ENCODE results near the gene TMEM220. TPM values are rescaled to one million over a fixed set of nuclear protein-coding genes. Genes with fewer than 3 reads are reported as not detected.
A peak's percentile ranks its signal among the peaks of the same experiment; 100 is the strongest.

Gene TMEM220
- total and polyA plus RNA-seq, 10 of the 15 experiments (the other 5 are each of a cell fraction or from before 2014, with no cell fraction given) = 0.02 to 0.30 (median 0.06) TPM; not detected in 1

GRCh38 chr17:10697092-10698081 is 32.4 kb downstream of the TMEM220 start, which contains the start of the genes ADPRM and SCO1 (continued):
- TF ChIP-seq E2F8 (IDR thresholded peaks at IDR 0.05; ENCODE audit: low read depth, partially characterized antibody) = peak; percentile 45
- TF ChIP-seq, protein P1, sequence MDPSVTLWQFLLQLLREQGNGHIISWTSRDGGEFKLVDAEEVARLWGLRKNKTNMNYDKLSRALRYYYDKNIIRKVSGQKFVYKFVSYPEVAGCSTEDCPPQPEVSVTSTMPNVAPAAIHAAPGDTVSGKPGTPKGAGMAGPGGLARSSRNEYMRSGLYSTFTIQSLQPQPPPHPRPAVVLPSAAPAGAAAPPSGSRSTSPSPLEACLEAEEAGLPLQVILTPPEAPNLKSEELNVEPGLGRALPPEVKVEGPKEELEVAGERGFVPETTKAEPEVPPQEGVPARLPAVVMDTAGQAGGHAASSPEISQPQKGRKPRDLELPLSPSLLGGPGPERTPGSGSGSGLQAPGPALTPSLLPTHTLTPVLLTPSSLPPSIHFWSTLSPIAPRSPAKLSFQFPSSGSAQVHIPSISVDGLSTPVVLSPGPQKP (IDR thresholded peaks at IDR 0.05; ENCODE audit: low read depth, low read length) = peak; percentile 92
- TF ChIP-seq ETV6 (conservative IDR thresholded peaks at IDR 0.05 in 1 of 2, IDR thresholded peaks at IDR 0.05 in 1 of 2; ENCODE audit: borderline replicate concordance in 1 of 2, low read depth in 1 of 2) = peak in 1 of 2 experiments; percentile 84; a peak in 2 of 4 replicates
- peak; percentile 51; the same call in 1 of the 2 replicates for TF ChIP-seq ZNF622 (IDR thresholded peaks at IDR 0.05)
- peak; percentile 53 for TF ChIP-seq RELA (IDR thresholded peaks at IDR 0.05; ENCODE audit: borderline replicate concordance, partially characterized antibody)
- TF ChIP-seq SIN3A (IDR thresholded peaks at IDR 0.05; ENCODE audit: low read depth, low read length) = no peak
- TF ChIP-seq, protein P2, sequence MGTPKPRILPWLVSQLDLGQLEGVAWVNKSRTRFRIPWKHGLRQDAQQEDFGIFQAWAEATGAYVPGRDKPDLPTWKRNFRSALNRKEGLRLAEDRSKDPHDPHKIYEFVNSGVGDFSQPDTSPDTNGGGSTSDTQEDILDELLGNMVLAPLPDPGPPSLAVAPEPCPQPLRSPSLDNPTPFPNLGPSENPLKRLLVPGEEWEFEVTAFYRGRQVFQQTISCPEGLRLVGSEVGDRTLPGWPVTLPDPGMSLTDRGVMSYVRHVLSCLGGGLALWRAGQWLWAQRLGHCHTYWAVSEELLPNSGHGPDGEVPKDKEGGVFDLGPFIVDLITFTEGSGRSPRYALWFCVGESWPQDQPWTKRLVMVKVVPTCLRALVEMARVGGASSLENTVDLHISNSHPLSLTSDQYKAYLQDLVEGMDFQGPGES (IDR thresholded peaks at IDR 0.05) = 0 out of 2 replicates have a peak, but pooled peaks have one; percentile 12
- TF ChIP-seq SREBF2 (IDR thresholded peaks at IDR 0.05; ENCODE audit: low read length) = peak; percentile 60; the same call in 1 of the 2 replicates
- TF ChIP-seq SUZ12 (IDR thresholded peaks at IDR 0.05; ENCODE audit: unreplicated experiment) = no peak
- TF ChIP-seq, protein P3, sequence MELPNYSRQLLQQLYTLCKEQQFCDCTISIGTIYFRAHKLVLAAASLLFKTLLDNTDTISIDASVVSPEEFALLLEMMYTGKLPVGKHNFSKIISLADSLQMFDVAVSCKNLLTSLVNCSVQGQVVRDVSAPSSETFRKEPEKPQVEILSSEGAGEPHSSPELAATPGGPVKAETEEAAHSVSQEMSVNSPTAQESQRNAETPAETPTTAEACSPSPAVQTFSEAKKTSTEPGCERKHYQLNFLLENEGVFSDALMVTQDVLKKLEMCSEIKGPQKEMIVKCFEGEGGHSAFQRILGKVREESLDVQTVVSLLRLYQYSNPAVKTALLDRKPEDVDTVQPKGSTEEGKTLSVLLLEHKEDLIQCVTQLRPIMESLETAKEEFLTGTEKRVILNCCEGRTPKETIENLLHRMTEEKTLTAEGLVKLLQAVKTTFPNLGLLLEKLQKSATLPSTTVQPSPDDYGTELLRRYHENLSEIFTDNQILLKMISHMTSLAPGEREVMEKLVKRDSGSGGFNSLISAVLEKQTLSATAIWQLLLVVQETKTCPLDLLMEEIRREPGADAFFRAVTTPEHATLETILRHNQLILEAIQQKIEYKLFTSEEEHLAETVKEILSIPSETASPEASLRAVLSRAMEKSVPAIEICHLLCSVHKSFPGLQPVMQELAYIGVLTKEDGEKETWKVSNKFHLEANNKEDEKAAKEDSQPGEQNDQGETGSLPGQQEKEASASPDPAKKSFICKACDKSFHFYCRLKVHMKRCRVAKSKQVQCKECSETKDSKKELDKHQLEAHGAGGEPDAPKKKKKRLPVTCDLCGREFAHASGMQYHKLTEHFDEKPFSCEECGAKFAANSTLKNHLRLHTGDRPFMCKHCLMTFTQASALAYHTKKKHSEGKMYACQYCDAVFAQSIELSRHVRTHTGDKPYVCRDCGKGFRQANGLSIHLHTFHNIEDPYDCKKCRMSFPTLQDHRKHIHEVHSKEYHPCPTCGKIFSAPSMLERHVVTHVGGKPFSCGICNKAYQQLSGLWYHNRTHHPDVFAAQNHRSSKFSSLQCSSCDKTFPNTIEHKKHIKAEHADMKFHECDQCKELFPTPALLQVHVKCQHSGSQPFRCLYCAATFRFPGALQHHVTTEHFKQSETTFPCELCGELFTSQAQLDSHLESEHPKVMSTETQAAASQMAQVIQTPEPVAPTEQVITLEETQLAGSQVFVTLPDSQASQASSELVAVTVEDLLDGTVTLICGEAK (IDR thresholded peaks at IDR 0.05; ENCODE audit: borderline replicate concordance) = peak; percentile 96
- TF ChIP-seq JUND (IDR thresholded peaks at IDR 0.05; ENCODE audit: low read depth, low read length) = peak; percentile 13; the same call in 1 of the 2 replicates
- TF ChIP-seq NFYB (IDR thresholded peaks at IDR 0.05; ENCODE audit: insufficient read depth, low read depth, low read length) = no peak
- TF ChIP-seq SIX5 (IDR thresholded peaks at IDR 0.05; ENCODE audit: low read depth, low read length, severe bottlenecking) = peak; percentile 38
- 0 out of 2 replicates have a peak, but pooled peaks have one; percentile 36 for TF ChIP-seq ZNF24 (IDR thresholded peaks at IDR 0.05)
- TF ChIP-seq NR2F1 (conservative IDR thresholded peaks at IDR 0.05) = peak; percentile 72
- peak; percentile 96 for TF ChIP-seq POLR2AphosphoS5 (IDR thresholded peaks at IDR 0.05; ENCODE audit: low read length)
- TF ChIP-seq MXI1 (IDR thresholded peaks at IDR 0.05; ENCODE audit: low read depth, low read length) = peak; percentile 89
- TF ChIP-seq NBN (IDR thresholded peaks at IDR 0.05) = peak; percentile 46; the same call in 1 of the 2 replicates

All from GM12878 (cell line).